ENCODE measurements around the gene CNTLN. TPM values are rescaled to one million over a fixed set of nuclear protein-coding genes. Genes with fewer than 3 reads are reported as not detected.

The CNTLN gene
- total and polyA plus RNA-seq, 9 of the 15 experiments (the other 6 are each of a cell fraction or from before 2014, with no cell fraction given), result 0.08 TPM; not detected in 8

GRCh38 chr9:17251100-17251499, 116.3 kb downstream of the CNTLN start:
- no peak for DNase-seq (ENCODE audit: extremely low read depth in 1 of 4, low spot score in 3 of 4)
- no peak overlapping the region for H3K27ac ChIP-seq (ENCODE audit: extremely low read depth, low read depth, low read length)
- H3K9me1 ChIP-seq (ENCODE audit: control insufficient read depth, insufficient read depth, low read length), result no peaks in the 10 kb centered on the region
- no peaks in the 10 kb centered on the region for H3K4me1 ChIP-seq (replicated peaks in 1 of 2; ENCODE audit: control insufficient read depth in 2 of 2, insufficient read depth in 2 of 2, low read length in 2 of 2)
- no peak overlapping the region for H3K9ac ChIP-seq (ENCODE audit: insufficient read depth in 1 of 2, low read depth in 2 of 2, low read length in 2 of 2)
- no peaks in the 10 kb centered on the region for H3K36me3 ChIP-seq (ENCODE audit: control insufficient read depth, insufficient read depth, low read length)
- ATAC-seq, result no peak
- POLR2A ChIA-PET, result no interaction called here
- no TSS peak for BruUV-seq (replicated peaks)
- H2AFZ ChIP-seq (ENCODE audit: low read depth, low read length), result no peak overlapping the region
- no peaks in the 10 kb centered on the region for H3K79me2 ChIP-seq (ENCODE audit: control insufficient read depth, insufficient read depth, low read length)
- no peaks in the 10 kb centered on the region for H3K9me3 ChIP-seq (replicated peaks; ENCODE audit: control insufficient read depth, insufficient read depth, low read depth, low read length)
- H3K27me3 ChIP-seq (ENCODE audit: control insufficient read depth in 2 of 2, insufficient read depth in 2 of 2, low read length in 2 of 2), result no peaks in the 10 kb centered on the region
- no peak for FAIRE-seq
- CTCF ChIA-PET (ENCODE audit: low intra/inter-chr PET ratio), result no interaction called here
- no peak overlapping the region for H3K4me3 ChIP-seq
- H3K4me2 ChIP-seq (ENCODE audit: insufficient read depth, low read length), result no peak overlapping the region
- in situ Hi-C loops (cut with MboI) (no loop called here), intact Hi-C loops (cut with micrococcal nuclease) (no loop called here)
- no peaks in the 10 kb centered on the region for H4K20me1 ChIP-seq (replicated peaks; ENCODE audit: control insufficient read depth, insufficient read depth, low read length)
- TF ChIP-seq FOS (IDR thresholded peaks at IDR 0.05; ENCODE audit: extremely low read depth, insufficient read length) (no peak), MNT (conservative IDR thresholded peaks at IDR 0.05) (no peak), CREBBP (IDR thresholded peaks at IDR 0.05; ENCODE audit: low read depth, low read length) (no peak), ZNF318 (IDR thresholded peaks at IDR 0.05; ENCODE audit: borderline replicate concordance in 1 of 2, low read depth in 1 of 2) (no peak), ZNF280A (IDR thresholded peaks at IDR 0.05; ENCODE audit: low read depth, partially characterized antibody) (no peak), AFF4 (CRISPR knock-in tag; IDR thresholded peaks at IDR 0.05) (no peak), ZNF778 (CRISPR knock-in tag; IDR thresholded peaks at IDR 0.05) (no peak)
